Spleen (tissue), 11 donors: ENCODE results near the gene MKNK1. TPM values are rescaled to one million over a fixed set of nuclear protein-coding genes. Genes with fewer than 3 reads are reported as not detected.

Source experiments
- DNase-seq: peaks from one replicate; pipeline ENCODE4 v3.0.0-alpha.2; 2020
- H3K27ac ChIP-seq, 8 donors: fragments of 200-600 bp; sonication (generic) in 7 of 8; 1 replicate in 4 of 8; 2 replicates in 4 of 8; pipeline versions ENCODE4 v1.5.0 to v1.8.0; 2016 to 2021; ENCODE audit warnings: inconsistent platforms in 4 of 8, mild to moderate bottlenecking in 4 of 8, moderate library complexity in 1 of 8
- H3K27me3 ChIP-seq, 7 donors: fragments of 200-600 bp; sonication (generic) in 6 of 7; replicated peaks in 1 of 7; 1 replicate in 4 of 7; 2 replicates in 3 of 7; pipeline versions ENCODE4 v1.5.0 to v1.8.0; 2016 to 2021; ENCODE audit warnings: inconsistent platforms in 3 of 7, mild to moderate bottlenecking in 1 of 7
- H3K36me3 ChIP-seq, 6 donors: fragments of 200-600 bp; sonication (generic) in 5 of 6; 1 replicate in 4 of 6; 2 replicates in 2 of 6; pipeline versions ENCODE4 v1.5.0 to v1.8.0; 2016 to 2021; ENCODE audit warnings: inconsistent platforms in 2 of 6
- H3K4me1 ChIP-seq, 6 donors: fragments of 200-600 bp; sonication (generic) in 5 of 6; 1 replicate in 3 of 6; 2 replicates in 3 of 6; pipeline versions ENCODE4 v1.5.0 to v1.8.0; 2016 to 2021; ENCODE audit warnings: inconsistent platforms in 3 of 6
- H3K4me3 ChIP-seq, 8 donors: fragments of 200-600 bp; sonication (generic) in 7 of 8; 1 replicate in 4 of 8; 2 replicates in 4 of 8; pipeline versions ENCODE4 v1.5.0 to v1.8.0; 2016 to 2021; ENCODE audit warnings: inconsistent platforms in 4 of 8, mild to moderate bottlenecking in 4 of 8, moderate library complexity in 2 of 8
- H3K9me3 ChIP-seq, 8 donors: fragments of 200-600 bp; sonication (generic) in 7 of 8; 1 replicate in 4 of 8; 2 replicates in 4 of 8; pipeline versions ENCODE4 v1.5.0 to v1.8.0; 2016 to 2021; ENCODE audit warnings: inconsistent platforms in 4 of 8
- POLR2A ChIP-seq, 3 donors: fragments of 450-650 bp; IDR thresholded peaks; one replicate each; pipeline ENCODE4 v1.5.1; 2017; ENCODE audit warnings: antibody characterized with exemption in 3 of 3, mild to moderate bottlenecking in 1 of 3
- POLR2AphosphoS5 ChIP-seq, 3 donors: sonication (generic); formaldehyde crosslinking; IDR thresholded peaks; one replicate each; pipeline ENCODE4 v1.5.1; 2017; ENCODE audit warnings: antibody characterized with exemption in 3 of 3
- WGBS, 5 donors: extraction: QIAGEN DNeasy Blood & Tissue Kit in 3 of 5; methylation state at CpG; one replicate each; pipeline versions ENCODE4 v1.1.5 to v1.1.7; 2013 to 2018; 5-methylcytosine and 5-hydroxymethylcytosine counted together
- intact Hi-C: fragments of 100-400 bp; cut with DNase I; formaldehyde crosslinking; loops from one replicate; pipeline ENCODE4 v1.15.0; 2023; ENCODE audit warnings: low total_unique reads
- polyA plus RNA-seq, 3 donors: library from polyadenylated mRNA; stranded (reverse); fragments of 200-250 nt; gene quantifications; one replicate each; pipeline ENCODE4 v1.2.1, GENCODE V29; 2013
- total RNA-seq, 7 donors: library from RNA; depleted of rRNA in 3 of 7; stranded (reverse); fragments of >200 nt in 3 of 7; fragmentation: NEBNext Ultra II Directional in 4 of 7; extraction: Animal tissue kit (Norgen Biotek cat#: 25700) in 4 of 7; gene quantifications; one replicate each; pipeline versions ENCODE4 v1.1.0 to v1.2.1, GENCODE V29; 2016 to 2021
- TF ChIP-seq, protein P1 (sequence below), 11 experiments: fragments of 200-600 bp in 7 of 11; fragments of 450-650 bp in 4 of 11; sonication (generic) in 4 of 11; IDR thresholded peaks in 8 of 11; conservative IDR thresholded peaks in 3 of 11; 1 replicate in 7 of 11; 2 replicates in 4 of 11; pipeline versions ENCODE4 v1.4.0 to v1.8.0; 2016 to 2021; ENCODE audit warnings: antibody characterized with exemption in 11 of 11, inconsistent platforms in 4 of 11, mild to moderate bottlenecking in 1 of 11
- donor health status: healthy with polysubstance abuse.
- donor health status: DM: no; HTN: no; CAD: no; lungs with moderate emphysema.
- donor health status: DM: no; HTN: no; CAD: no.
- donor health status: Bipolar disorder and iron deficiency.
- donor health status: healthy.
- donor health status: DM: no; HTN: no; CAD: no.
- donor health status: DM: yes; HTN: yes; CAD: no.

The MKNK1 gene
- total and polyA plus RNA-seq, 10 donors = 19.2 to 169 (median 91.1) TPM

DNA sequence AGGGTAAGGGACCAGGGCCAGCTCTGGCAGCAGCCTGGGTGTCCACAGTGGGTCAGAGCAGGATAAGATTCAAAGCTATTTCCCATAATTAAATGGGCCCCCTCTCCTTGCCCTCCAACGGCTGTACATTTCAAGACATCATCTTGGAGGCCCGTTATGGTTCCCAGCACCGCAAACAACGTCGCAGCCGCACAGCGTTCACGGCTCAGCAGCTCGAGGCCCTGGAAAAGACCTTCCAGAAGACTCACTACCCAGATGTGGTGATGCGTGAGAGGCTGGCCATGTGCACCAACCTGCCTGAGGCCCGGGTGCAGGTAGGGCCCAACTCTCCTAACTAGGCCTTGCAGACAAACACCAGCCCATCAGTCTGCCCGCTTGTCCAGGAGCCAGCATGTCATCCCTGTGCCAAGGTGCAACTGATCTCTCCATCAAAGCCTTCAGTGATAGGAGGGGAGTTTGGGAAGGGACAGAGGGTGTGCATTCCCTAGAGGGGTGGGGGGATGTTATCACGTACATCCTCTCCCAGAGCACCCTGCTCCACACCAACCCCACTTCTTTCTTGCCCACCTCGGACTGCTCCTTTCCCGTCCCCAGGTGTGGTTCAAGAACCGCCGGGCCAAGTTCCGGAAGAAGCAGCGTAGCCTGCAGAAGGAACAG, 93.6 kb downstream of the MKNK1 start:
- no peak overlapping the region for H3K27ac ChIP-seq
- H3K27me3 ChIP-seq = peaks cover 0 to 37% (median 0%) of the 10 kb centered on the region in 7 donors
- H3K9me3 ChIP-seq = no peaks in the 10 kb centered on the region
- H3K4me3 ChIP-seq = no peak overlapping the region
- TF ChIP-seq POLR2AphosphoS5 (IDR thresholded peaks at IDR 0.05) (no peak), POLR2A (IDR thresholded peaks at IDR 0.05) (no peak)
- TF ChIP-seq, protein P1, sequence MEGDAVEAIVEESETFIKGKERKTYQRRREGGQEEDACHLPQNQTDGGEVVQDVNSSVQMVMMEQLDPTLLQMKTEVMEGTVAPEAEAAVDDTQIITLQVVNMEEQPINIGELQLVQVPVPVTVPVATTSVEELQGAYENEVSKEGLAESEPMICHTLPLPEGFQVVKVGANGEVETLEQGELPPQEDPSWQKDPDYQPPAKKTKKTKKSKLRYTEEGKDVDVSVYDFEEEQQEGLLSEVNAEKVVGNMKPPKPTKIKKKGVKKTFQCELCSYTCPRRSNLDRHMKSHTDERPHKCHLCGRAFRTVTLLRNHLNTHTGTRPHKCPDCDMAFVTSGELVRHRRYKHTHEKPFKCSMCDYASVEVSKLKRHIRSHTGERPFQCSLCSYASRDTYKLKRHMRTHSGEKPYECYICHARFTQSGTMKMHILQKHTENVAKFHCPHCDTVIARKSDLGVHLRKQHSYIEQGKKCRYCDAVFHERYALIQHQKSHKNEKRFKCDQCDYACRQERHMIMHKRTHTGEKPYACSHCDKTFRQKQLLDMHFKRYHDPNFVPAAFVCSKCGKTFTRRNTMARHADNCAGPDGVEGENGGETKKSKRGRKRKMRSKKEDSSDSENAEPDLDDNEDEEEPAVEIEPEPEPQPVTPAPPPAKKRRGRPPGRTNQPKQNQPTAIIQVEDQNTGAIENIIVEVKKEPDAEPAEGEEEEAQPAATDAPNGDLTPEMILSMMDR (IDR thresholded peaks at IDR 0.05 in 8 of 11, conservative IDR thresholded peaks at IDR 0.05 in 3 of 11) = no peak
- no peaks in the 10 kb centered on the region for H3K36me3 ChIP-seq
- WGBS, 5 donors = 88 to 99% (median 91%) methylated on average over 16 to 19 of the region's 19 CpGs
- no peaks in the 10 kb centered on the region for H3K4me1 ChIP-seq
- DNase-seq = no peak
- intact Hi-C loops = no loop called here

DNA sequence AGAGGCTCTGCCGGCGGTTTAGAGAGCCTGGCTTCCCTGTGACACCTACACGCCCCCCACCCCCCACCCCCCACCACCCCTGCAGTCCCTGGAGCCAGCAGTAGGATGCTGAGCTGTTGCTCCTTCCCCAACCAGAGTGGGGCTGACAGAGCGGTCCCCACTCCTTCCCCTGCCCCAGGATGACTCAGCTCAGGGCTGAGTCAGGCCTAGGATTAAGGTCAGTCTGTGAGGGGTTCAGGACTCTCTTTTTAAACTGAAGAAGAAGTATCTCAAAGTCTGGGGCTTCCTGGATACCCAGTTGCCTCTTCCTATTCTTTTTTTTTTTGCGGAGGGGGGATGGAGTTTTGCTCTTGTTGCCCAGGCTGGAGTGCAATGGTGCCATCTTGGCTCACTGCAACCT, 95.3 kb downstream of the MKNK1 start:
- no peaks in the 10 kb centered on the region for H3K36me3 ChIP-seq
- no peak for DNase-seq
- H3K27me3 ChIP-seq = peaks cover 0 to 27% (median 0%) of the 10 kb centered on the region in 7 donors
- TF ChIP-seq, protein P1 (IDR thresholded peaks at IDR 0.05 in 8 of 11, conservative IDR thresholded peaks at IDR 0.05 in 3 of 11) = no peak
- no peak for TF ChIP-seq POLR2AphosphoS5 (IDR thresholded peaks at IDR 0.05)
- TF ChIP-seq POLR2A (IDR thresholded peaks at IDR 0.05) = no peak
- H3K4me3 ChIP-seq = no peak overlapping the region
- intact Hi-C loops = no loop called here
- no peaks in the 10 kb centered on the region for H3K4me1 ChIP-seq
- H3K9me3 ChIP-seq = no peaks in the 10 kb centered on the region
- H3K27ac ChIP-seq = no peak overlapping the region
- 63 to 77% (median 73%) methylated on average over 4 to 5 of the region's 5 CpGs for WGBS, 5 donors

Other genes with a start within 250 kb of the MKNK1 start
- gene FAAH, start 210.0 kb downstream of the MKNK1 start, total RNA-seq = 10 to 100 TPM in 1 of 7 donors, 1 to 10 TPM in 6; 5.2 to 15.3 (median 7.3) TPM
- gene FAAH, start 210.0 kb downstream of the MKNK1 start, polyA plus RNA-seq = 10 to 100 TPM in 1 of 3 donors, 1 to 10 TPM in 2; 5.3 to 10.5 (median 9.6) TPM
- gene DMBX1, start 114.4 kb downstream of the MKNK1 start, total RNA-seq = not detected
- not detected for gene DMBX1, start 114.4 kb downstream of the MKNK1 start, polyA plus RNA-seq
- not detected for gene KNCN, start 52.6 kb downstream of the MKNK1 start, total RNA-seq
- not detected for gene KNCN, start 52.6 kb downstream of the MKNK1 start, polyA plus RNA-seq
- gene MOB3C, start 12.5 kb upstream of the MKNK1 start, total RNA-seq = 10 to 100 TPM; 20.6 to 27.5 (median 24.5) TPM
- gene MOB3C, start 12.5 kb upstream of the MKNK1 start, polyA plus RNA-seq = 10 to 100 TPM in 2 of 3 donors, 1 to 10 TPM in 1; 8.2 to 17.6 (median 11.9) TPM
- 10 to 100 TPM; 23.7 to 39.5 (median 25.1) TPM for gene ATPAF1, start 64.1 kb upstream of the MKNK1 start, total RNA-seq
- gene ATPAF1, start 64.1 kb upstream of the MKNK1 start, polyA plus RNA-seq = 10 to 100 TPM; 23.7 to 31.7 (median 29.6) TPM
- not detected for gene TEX38, start 67.6 kb upstream of the MKNK1 start, total RNA-seq
- gene TEX38, start 67.6 kb upstream of the MKNK1 start, polyA plus RNA-seq = under 1 TPM in 2 of 3 donors, not detected in 1; 0.09 to 0.11 TPM
- 100 to 1,000 TPM in 5 of 7 donors, 10 to 100 TPM in 2; 82.1 to 126 (median 107) TPM for gene EFCAB14, start 114.8 kb upstream of the MKNK1 start, total RNA-seq
- 10 to 100 TPM; 15.1 to 24.4 (median 18.3) TPM for gene EFCAB14, start 114.8 kb upstream of the MKNK1 start, polyA plus RNA-seq
- gene CYP4B1, start 194.8 kb upstream of the MKNK1 start, total RNA-seq = 1 to 10 TPM in 2 of 7 donors, under 1 TPM in 2, not detected in 3; 0.32 to 2.3 (median 0.74) TPM
- 1 to 10 TPM in 2 of 3 donors, under 1 TPM in 1; 0.83 to 3.5 (median 1.7) TPM for gene CYP4B1, start 194.8 kb upstream of the MKNK1 start, polyA plus RNA-seq